Kidney (tissue), 14 donors: ENCODE results near the gene DDX46. TPM values are rescaled to one million over a fixed set of nuclear protein-coding genes. Genes with fewer than 3 reads are reported as not detected.
"Not testable (repeated sequence)": the region's sequence is repeated elsewhere in the genome, so short reads cannot be mapped to it uniquely, and the experiment has no call there.

ENCODE experiments used
- DNase-seq, 5 donors: peaks; one replicate each; pipeline ENCODE4 v3.0.0-alpha.2; 2013 to 2020
- FAIRE-seq: peaks from 2 replicates; lab custom pipeline; 2012; peaks lifted over from hg19 to GRCh38; lab: Jason Lieb, UNC
- H3K27ac ChIP-seq, 2 donors: one replicate each; pipeline ENCODE4 v1.7.0; 2013; ENCODE audit warnings: low read depth in 2 of 2, low read length in 2 of 2, inconsistent platforms in 1 of 2
- H3K27me3 ChIP-seq: one replicate; pipeline ENCODE4 v1.7.1; 2013; ENCODE audit warnings: low read length, inconsistent platforms; ENCODE audit not compliant: control insufficient read depth, insufficient read depth
- H3K36me3 ChIP-seq, 3 donors: one replicate each; pipeline versions ENCODE4 v1.7.0 to v1.7.1; 2013; ENCODE audit warnings: low read length in 3 of 3, control low read depth in 1 of 3, inconsistent platforms in 1 of 3; ENCODE audit not compliant: insufficient read depth in 3 of 3, control insufficient read depth in 2 of 3
- H3K4me1 ChIP-seq, 3 donors: one replicate each; pipeline versions ENCODE4 v1.7.0 to v1.7.1; 2013; ENCODE audit warnings: low read length in 3 of 3, inconsistent platforms in 1 of 3, low read depth in 1 of 3; ENCODE audit not compliant: control insufficient read depth in 2 of 3, insufficient read depth in 2 of 3
- H3K4me3 ChIP-seq, 3 donors: one replicate each; pipeline versions ENCODE4 v1.7.0 to v1.8.1; 2013; ENCODE audit warnings: low read length in 3 of 3, control low read depth in 1 of 3, inconsistent platforms in 1 of 3
- H3K9ac ChIP-seq, 3 donors: one replicate each; pipeline versions ENCODE4 v1.7.0 to v1.7.1; 2013; ENCODE audit warnings: low read length in 3 of 3, control low read depth in 1 of 3, inconsistent platforms in 1 of 3
- H3K9me3 ChIP-seq, 3 donors: one replicate each; pipeline versions ENCODE4 v1.7.0 to v1.7.1; 2013; ENCODE audit warnings: low read length in 3 of 3, control low read depth in 1 of 3, inconsistent platforms in 1 of 3; ENCODE audit not compliant: control insufficient read depth in 2 of 3, insufficient read depth in 1 of 3
- intact Hi-C: fragments of 100-400 bp; cut with DNase I; formaldehyde crosslinking; loops from one replicate; pipeline ENCODE4 v1.11.1; 2022
- polyA plus RNA-seq: library from polyadenylated mRNA; stranded (reverse); fragments of 350-450 nt; fragmentation: Illumina TruSeq; extraction: RNeasy Lipid Tissue Mini Kit (QIAGEN cat#74804); gene quantifications from one replicate; pipeline ENCODE4 v1.2.3, GENCODE V29; 2014; ENCODE audit warnings: low read depth, low replicate concordance; ENCODE audit not compliant: insufficient read depth
- total RNA-seq: library from RNA; stranded (reverse); fragmentation: NEBNext Ultra II Directional; extraction: Animal tissue kit (Norgen Biotek cat#: 25700); gene quantifications from one replicate; pipeline ENCODE4 v1.2.1, GENCODE V29; 2021
- TF ChIP-seq, protein P1 (sequence below): IDR thresholded peaks from 3 replicates; pipeline ENCODE4 v1.5.1; 2012; ENCODE audit warnings: mild to moderate bottlenecking, moderate library complexity, borderline replicate concordance; ENCODE audit not compliant: insufficient read depth; ENCODE audit errors: extremely low read depth
- donor health status: control.
- donor health status: control.
- donor health status: control.
- donor health status: control.
- donor health status: control.
- donor health status: DM: yes; HTN: yes; CAD: no.
- donor health status: Normal renal cell carcinoma (clear cell type).

Gene DDX46
- total and polyA plus RNA-seq, 2 donors from 2014 or later: 11.3 to 39.7 TPM

DNA sequence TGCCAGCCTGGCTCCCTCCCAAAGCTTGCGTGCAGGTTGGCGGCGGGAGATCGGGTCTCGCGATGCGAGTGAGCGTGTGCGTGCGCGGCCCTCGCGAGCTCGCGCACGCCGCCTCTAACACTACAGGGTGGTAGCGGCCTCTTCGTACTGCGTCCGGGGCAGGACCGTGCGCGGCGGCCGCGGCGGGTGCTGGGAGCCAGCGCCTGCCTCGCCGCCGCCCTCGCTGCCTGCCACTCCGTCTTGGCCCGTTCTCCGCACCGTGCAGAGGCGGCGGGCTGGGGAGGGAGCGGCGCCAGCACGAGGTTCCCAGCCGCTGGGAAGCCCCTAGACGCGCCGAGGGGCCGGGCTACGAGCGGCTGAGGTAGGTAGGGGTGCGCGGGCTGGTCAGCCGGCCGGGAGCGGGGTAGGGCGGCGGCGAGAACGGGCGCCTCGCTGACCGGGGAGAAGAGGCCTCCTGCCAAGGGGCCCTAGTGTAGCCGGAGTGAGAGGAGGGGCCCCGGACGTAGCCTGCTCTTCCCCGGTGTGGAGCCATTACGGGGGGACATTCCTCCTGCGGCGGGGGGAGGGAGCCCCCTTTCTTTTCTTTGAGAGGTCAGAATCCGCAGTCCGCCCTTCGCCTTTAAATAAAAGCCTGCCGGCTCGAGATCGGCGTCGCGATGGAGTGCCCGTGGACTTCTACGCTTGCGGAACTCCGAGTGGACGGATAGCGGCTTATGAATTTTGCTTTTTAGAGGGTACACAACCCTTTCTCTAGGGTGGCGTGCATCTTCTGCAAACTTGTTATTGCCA lies 87.5 kb downstream of the DDX46 start, which contains the start of gene C5orf24:
Gene C5orf24 (plus strand): TSS at position 117 of the 789 bp plus-strand sequence. CDS start 8,933 bp downstream, outside the sequence.
- intact Hi-C loops: no loop called here
- Histone ChIP-seq H3K9me3 (no peaks in the 10 kb centered on the region), H3K4me1 (peaks cover 0 to 5% (median 5%) of the 10 kb centered on the region in 3 donors), H3K4me3 (peak within 1 kb of the TSS; percentile 87 to 91 (median 89)), H3K36me3 (no peaks in the 10 kb centered on the region), H3K27ac (peak within 1 kb of the TSS; percentile 91 to 94), H3K9ac (peak within 1 kb of the TSS; percentile 87 to 93 (median 87)), H3K27me3 (no peaks in the 10 kb centered on the region)
- FAIRE-seq (no peak), DNase-seq (peak; percentile 95 to 98 (median 97))
- TF ChIP-seq, protein P1, sequence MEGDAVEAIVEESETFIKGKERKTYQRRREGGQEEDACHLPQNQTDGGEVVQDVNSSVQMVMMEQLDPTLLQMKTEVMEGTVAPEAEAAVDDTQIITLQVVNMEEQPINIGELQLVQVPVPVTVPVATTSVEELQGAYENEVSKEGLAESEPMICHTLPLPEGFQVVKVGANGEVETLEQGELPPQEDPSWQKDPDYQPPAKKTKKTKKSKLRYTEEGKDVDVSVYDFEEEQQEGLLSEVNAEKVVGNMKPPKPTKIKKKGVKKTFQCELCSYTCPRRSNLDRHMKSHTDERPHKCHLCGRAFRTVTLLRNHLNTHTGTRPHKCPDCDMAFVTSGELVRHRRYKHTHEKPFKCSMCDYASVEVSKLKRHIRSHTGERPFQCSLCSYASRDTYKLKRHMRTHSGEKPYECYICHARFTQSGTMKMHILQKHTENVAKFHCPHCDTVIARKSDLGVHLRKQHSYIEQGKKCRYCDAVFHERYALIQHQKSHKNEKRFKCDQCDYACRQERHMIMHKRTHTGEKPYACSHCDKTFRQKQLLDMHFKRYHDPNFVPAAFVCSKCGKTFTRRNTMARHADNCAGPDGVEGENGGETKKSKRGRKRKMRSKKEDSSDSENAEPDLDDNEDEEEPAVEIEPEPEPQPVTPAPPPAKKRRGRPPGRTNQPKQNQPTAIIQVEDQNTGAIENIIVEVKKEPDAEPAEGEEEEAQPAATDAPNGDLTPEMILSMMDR: no peak

DNA sequence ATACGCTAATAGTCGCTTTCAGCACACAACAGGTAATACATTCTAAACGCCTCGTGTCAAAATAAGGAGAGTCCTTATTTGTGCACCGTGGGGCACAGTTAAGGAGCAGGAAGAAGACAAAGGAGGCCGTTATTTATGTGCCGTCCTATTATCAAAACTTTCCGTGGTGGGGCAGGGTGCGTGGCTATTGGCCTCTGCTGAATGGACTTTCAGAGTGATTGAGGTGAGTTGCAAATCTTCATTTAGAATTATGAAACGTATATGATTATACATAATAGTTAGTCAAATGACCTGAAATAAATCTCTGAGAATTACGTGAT lies 88.0 kb downstream of the DDX46 start:
- intact Hi-C loops: no loop called here
- Histone ChIP-seq H3K27ac (peak overlapping the region; percentile 91 to 94), H3K9ac (peak overlapping the region; percentile 87 to 93 (median 87)), H3K27me3 (no peaks in the 10 kb centered on the region), H3K36me3 (no peaks in the 10 kb centered on the region), H3K4me1 (peaks cover 0 to 5% (median 5%) of the 10 kb centered on the region in 3 donors), H3K9me3 (no peaks in the 10 kb centered on the region), H3K4me3 (peak overlapping the region; percentile 87 to 91 (median 89))
- FAIRE-seq: no peak
- TF ChIP-seq, protein P1: no peak
- DNase-seq: peak in 1 of 5 donors; percentile 44

DNA sequence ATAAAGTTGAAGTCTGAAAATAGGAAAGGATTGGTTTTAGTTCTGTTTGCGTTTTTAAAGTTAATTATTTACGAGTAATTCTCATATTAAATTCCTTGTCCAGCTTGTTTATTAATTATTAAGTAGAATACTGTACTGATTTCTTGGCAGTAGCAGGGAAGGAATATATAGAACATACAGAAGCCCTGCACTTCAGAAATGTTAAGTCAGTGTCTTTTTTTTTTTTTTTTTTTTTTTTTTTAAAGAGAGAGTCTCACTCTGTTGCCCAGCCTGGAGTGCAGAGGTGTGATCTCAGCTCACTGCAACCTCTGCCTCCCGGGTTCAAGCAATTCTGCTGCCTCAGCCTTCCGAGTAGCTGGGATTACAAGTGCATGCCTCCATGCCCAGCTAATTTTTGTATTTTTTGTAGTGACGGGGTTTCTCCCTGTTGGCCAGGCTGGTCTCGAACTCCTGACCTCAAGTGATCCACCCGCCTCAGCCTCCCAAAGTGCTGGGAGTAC lies 90.9 kb downstream of the DDX46 start:
- H3K9me3 ChIP-seq, intact Hi-C loops, H3K4me1 ChIP-seq, H3K27me3 ChIP-seq, H3K4me3 ChIP-seq, H3K36me3 ChIP-seq, H3K9ac ChIP-seq, FAIRE-seq, H3K27ac ChIP-seq: not testable (repeated sequence)
- peak in 1 of 5 donors; percentile 33 for DNase-seq

DNA sequence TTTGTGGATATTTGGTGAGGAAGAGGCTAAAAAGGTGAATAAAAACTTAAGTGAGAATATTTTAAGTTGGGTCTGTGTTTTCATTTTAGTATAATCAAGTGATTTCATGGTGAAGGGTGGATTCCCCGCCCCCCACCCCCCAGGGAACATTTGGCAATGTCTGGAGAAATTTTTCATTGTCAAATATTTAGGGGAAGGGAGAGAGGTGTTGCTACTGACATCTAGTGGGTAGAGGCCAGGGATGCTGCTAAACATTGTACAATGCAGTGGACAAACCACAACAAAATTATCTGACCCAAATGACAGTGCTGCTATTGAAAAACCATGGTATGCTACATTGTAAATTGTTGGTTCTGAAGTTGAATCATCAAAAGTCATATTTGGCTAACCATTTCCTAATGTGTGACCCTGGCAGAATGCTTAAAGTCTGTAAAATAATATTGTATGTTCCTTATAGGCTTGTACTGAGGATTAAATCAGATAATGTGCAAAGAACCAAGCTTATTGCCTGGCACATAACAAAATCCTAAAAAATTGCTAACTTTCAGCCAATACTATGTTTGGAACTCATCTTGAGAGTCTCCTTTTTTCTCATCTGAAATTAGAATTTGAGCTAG lies 92.8 kb downstream of the DDX46 start:
- TF ChIP-seq, protein P1: peak; percentile 19
- Histone ChIP-seq H3K9ac (no peak overlapping the region), H3K27me3 (no peaks in the 10 kb centered on the region), H3K27ac (no peak overlapping the region), H3K4me1 (no peaks in the 10 kb centered on the region), H3K9me3 (no peaks in the 10 kb centered on the region), H3K36me3 (peaks cover 0 to 15% (median 13%) of the 10 kb centered on the region in 3 donors), H3K4me3 (no peak overlapping the region)
- FAIRE-seq (no peak), DNase-seq (peak in 1 of 5 donors; percentile 28)
- intact Hi-C loops: no loop called here

DNA sequence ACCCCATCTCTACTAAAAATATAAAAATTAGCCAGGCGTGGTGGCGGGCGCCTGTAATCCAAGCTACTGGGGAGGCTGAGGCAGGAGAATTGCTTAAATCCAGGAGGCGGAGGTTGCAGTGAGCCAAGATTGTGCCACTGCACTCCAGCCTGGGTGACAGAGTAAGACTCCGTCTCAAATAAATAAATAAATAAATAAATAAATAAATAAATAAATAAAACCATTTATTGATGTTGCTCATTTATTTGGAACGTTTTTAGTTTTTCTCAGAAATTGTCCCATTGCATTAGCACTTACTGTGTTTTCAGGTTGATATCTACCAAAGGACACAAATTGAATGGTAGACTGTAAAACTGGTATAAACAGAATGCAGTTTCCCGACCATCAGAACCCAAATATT lies 97.9 kb downstream of the DDX46 start:
- FAIRE-seq, H3K27me3 ChIP-seq, H3K4me1 ChIP-seq, H3K9ac ChIP-seq, intact Hi-C loops, H3K4me3 ChIP-seq, H3K27ac ChIP-seq, H3K9me3 ChIP-seq, DNase-seq: not testable (repeated sequence)
- peaks cover 8 to 25% (median 21%) of the 10 kb centered on the region in 3 donors for H3K36me3 ChIP-seq
